ENCODE results near the gene FRMD4A.

DNA sequence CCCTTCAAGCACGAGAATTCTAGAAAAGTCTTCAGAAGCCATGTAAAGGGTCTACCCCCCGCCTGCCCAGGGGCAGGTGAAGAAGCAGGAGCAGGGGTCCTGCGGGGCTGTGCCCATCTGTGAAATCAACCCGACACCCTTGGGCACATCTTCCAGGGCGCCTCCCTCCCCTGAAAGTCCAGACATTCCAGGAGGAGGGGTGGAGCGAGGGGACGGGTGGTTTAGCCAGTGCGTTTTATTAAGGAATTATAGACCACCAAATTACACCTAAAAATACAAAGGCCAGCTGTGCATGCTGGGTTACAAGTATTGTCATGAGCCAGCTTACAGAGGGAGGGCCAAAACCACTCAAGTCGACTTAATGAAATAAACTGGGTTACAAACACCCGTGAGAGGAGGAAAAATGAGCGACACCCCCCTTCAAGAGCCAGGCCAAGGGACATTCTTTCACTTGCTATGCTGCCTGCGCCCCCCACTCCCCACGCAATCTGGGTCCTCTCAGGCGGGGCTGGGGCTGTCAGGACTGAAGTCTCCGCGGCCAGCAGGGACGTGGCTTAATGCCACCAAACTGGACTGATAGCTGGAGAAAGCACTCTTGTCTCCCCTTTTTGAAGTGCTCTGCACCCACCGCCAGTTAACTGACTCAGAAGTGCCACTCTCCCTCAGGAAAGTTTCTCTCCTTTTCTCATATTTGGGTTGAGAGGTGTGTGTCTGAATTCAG lies 360.3 kb downstream of the FRMD4A start:
- TF ChIP-seq, protein P1, sequence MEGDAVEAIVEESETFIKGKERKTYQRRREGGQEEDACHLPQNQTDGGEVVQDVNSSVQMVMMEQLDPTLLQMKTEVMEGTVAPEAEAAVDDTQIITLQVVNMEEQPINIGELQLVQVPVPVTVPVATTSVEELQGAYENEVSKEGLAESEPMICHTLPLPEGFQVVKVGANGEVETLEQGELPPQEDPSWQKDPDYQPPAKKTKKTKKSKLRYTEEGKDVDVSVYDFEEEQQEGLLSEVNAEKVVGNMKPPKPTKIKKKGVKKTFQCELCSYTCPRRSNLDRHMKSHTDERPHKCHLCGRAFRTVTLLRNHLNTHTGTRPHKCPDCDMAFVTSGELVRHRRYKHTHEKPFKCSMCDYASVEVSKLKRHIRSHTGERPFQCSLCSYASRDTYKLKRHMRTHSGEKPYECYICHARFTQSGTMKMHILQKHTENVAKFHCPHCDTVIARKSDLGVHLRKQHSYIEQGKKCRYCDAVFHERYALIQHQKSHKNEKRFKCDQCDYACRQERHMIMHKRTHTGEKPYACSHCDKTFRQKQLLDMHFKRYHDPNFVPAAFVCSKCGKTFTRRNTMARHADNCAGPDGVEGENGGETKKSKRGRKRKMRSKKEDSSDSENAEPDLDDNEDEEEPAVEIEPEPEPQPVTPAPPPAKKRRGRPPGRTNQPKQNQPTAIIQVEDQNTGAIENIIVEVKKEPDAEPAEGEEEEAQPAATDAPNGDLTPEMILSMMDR (conservative IDR thresholded peaks at IDR 0.05), result no peak
- TF ChIP-seq EZH2 (IDR thresholded peaks at IDR 0.05; ENCODE audit: low read depth), result no peak
